SU-DHL-6 (cell line): ENCODE measurements around the gene APRT.
"Not testable (repeated sequence)": the region's sequence is repeated elsewhere in the genome, so short reads cannot be mapped to it uniquely, and the experiment has no call there.

ENCODE experiments used
- H2AFZ ChIP-seq: fragments of 200-600 bp; sonication (generic); 2 replicates; pipeline ENCODE4 v1.6.1; 2014; ENCODE audit warnings: low read depth, mild to moderate bottlenecking, moderate library complexity, mixed read lengths, antibody characterized with exemption, low read length; ENCODE audit not compliant: severe bottlenecking
- H3F3A ChIP-seq: fragments of 200-600 bp; shearing (Covaris generic); 2 replicates; pipeline ENCODE4 v1.6.0; 2016; ENCODE audit warnings: antibody characterized with exemption, mild to moderate bottlenecking; ENCODE audit not compliant: insufficient read depth
- H3K27ac ChIP-seq: fragments of 200-600 bp; sonication (generic); 2 replicates; pipeline ENCODE4 v1.5.1; 2016; ENCODE audit warnings: low read depth, mild to moderate bottlenecking, low read length, moderate library complexity, mixed read lengths
- H3K27me3 ChIP-seq: fragments of 200-600 bp; sonication (generic), shearing (Covaris generic); 2 replicates; pipeline ENCODE4 v1.6.0; 2014; ENCODE audit warnings: mild to moderate bottlenecking, low read length
- H3K36me3 ChIP-seq: fragments of 200-600 bp; sonication (generic); 2 replicates; pipeline ENCODE4 v1.6.1; 2014; ENCODE audit warnings: mild to moderate bottlenecking, low read length, mixed read lengths
- H3K4me2 ChIP-seq: fragments of 300-600, 200-600 bp; shearing (Covaris generic), sonication (generic); 2 replicates; pipeline ENCODE4 v1.6.0; 2014; ENCODE audit warnings: low read length, low read depth, mild to moderate bottlenecking; ENCODE audit not compliant: poor library complexity, severe bottlenecking
- H3K4me3 ChIP-seq: fragments of 200-600 bp; sonication (generic); 2 replicates; pipeline ENCODE4 v1.5.1; 2014; ENCODE audit warnings: antibody characterized with exemption, low read length, mild to moderate bottlenecking, mixed read lengths; ENCODE audit not compliant: insufficient read depth, poor library complexity, severe bottlenecking
- H3K79me2 ChIP-seq: fragments of 200-600 bp; sonication (generic); 2 replicates; pipeline ENCODE4 v1.6.1; 2014; ENCODE audit warnings: mild to moderate bottlenecking, low read length, moderate library complexity; ENCODE audit not compliant: insufficient read depth
- H3K9ac ChIP-seq: fragments of 200-600 bp; sonication (generic); 2 replicates; pipeline ENCODE4 v1.7.0; 2014; ENCODE audit warnings: mild to moderate bottlenecking, low read length
- H3K9me2 ChIP-seq: fragments of 200-600 bp; sonication (generic); replicated peaks from 2 replicates; pipeline ENCODE4 v1.6.1; 2014; ENCODE audit warnings: low read length; ENCODE audit not compliant: insufficient read depth
- H3K9me3 ChIP-seq: fragments of 200-600 bp; sonication (generic); 2 replicates; pipeline ENCODE4 v1.6.1; 2014; ENCODE audit warnings: low read length, mixed read lengths; ENCODE audit not compliant: insufficient read depth
- H4K20me1 ChIP-seq: fragments of 200-600 bp; sonication (generic); 2 replicates; pipeline ENCODE4 v1.6.1; 2014; ENCODE audit warnings: low read depth, mild to moderate bottlenecking, antibody characterized with exemption, low read length, moderate library complexity, mixed read lengths
- CTCF ChIP-seq: fragments of 200-600 bp; sonication (generic); IDR thresholded peaks from one replicate; pipeline ENCODE4 v1.5.1; 2017; ENCODE audit warnings: antibody characterized with exemption, mild to moderate bottlenecking, low read length, moderate library complexity; ENCODE audit not compliant: insufficient read depth, poor library complexity, severe bottlenecking
- EZH2phosphoT487 ChIP-seq: fragments of 200-600 bp; sonication (generic), shearing (Covaris generic); conservative IDR thresholded peaks from 2 replicates; pipeline ENCODE4 v1.6.1; 2018; ENCODE audit warnings: mild to moderate bottlenecking, antibody characterized with exemption, low read length, moderate library complexity, mixed read lengths

The APRT gene

GRCh38 chr16:88792078-88792550 lies 19.6 kb downstream of the APRT start:
- Histone ChIP-seq H3K27me3 (no peaks in the 10 kb centered on the region), H2AFZ (no peak overlapping the region), H3K79me2 (no peaks in the 10 kb centered on the region), H3K9ac (no peak overlapping the region), H3K27ac (no peak overlapping the region), H3F3A (no peaks in the 10 kb centered on the region), H4K20me1 (no peaks in the 10 kb centered on the region), H3K9me3 (no peaks in the 10 kb centered on the region), H3K36me3 (no peaks in the 10 kb centered on the region), H3K4me3 (no peak overlapping the region), H3K9me2 (no peaks in the 10 kb centered on the region), H3K4me2 (no peak overlapping the region)
- TF ChIP-seq CTCF (no peak), EZH2phosphoT487 (no peak)

- Histone ChIP-seq H3K9me3 (no peaks in the 10 kb centered on the region), H3K4me3 (no peak overlapping the region), H2AFZ (no peak overlapping the region), H3K36me3 (no peaks in the 10 kb centered on the region), H3K4me2 (no peak overlapping the region), H3K27ac (no peak overlapping the region), H3F3A (no peaks in the 10 kb centered on the region), H3K79me2 (no peaks in the 10 kb centered on the region), H3K27me3 (no peaks in the 10 kb centered on the region), H4K20me1 (no peaks in the 10 kb centered on the region), H3K9me2 (no peaks in the 10 kb centered on the region), H3K9ac (no peak overlapping the region)
- TF ChIP-seq CTCF (no peak), EZH2phosphoT487 (no peak)
These were observed 21.2 kb downstream of the APRT start for GRCh38 chr16:88790312-88791211.

DNA sequence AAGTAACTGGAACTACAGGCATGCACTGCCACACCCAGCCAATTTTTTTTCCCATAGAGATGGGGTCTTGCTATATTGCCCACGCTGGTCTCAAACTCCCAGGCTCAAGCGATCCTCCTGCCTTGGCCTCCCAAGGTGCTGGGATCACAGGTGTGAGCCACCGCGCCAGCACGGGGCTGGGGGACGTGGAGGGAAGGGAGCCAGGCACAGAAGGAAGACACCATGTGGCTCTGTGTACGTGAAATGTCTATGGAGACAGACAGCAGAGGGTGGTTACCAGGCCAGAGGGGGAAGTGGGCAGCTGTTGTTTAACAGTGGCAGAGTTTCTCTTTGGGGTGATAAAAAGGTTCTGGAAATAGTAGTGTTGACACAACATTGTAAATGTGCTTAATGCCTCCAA lies 22.1 kb downstream of the APRT start:
- Histone ChIP-seq H3K4me2 (no peak overlapping the region), H4K20me1 (no peaks in the 10 kb centered on the region), H3K9me3 (no peaks in the 10 kb centered on the region), H3K27ac (no peak overlapping the region), H2AFZ (no peak overlapping the region), H3F3A (no peaks in the 10 kb centered on the region), H3K9me2 (no peaks in the 10 kb centered on the region), H3K79me2 (no peaks in the 10 kb centered on the region), H3K27me3 (no peaks in the 10 kb centered on the region), H3K36me3 (no peaks in the 10 kb centered on the region), H3K9ac (no peak overlapping the region), H3K4me3 (no peak overlapping the region)
- TF ChIP-seq EZH2phosphoT487 (no peak), CTCF (no peak)

DNA sequence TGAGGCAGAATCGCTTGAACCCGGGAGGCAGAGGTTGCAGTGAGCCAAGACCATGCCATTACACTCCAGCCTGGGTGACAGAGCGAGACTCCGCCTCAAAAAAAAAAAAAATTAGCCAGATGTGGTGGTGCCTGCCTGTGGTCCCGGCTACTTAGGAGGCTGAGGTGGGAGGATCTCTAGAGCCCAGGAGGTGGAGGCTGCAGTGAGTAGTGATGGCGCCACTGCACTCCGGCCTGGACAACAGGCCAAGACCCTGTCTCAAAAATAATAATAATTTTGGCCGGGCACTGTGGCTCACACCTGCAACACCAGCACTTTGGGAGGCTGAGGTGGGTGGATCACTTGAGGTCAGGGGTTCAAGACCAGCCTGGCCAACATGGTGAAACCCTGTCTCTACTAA lies 23.0 kb downstream of the APRT start:
- not testable (repeated sequence) for H3K27ac ChIP-seq, H3K4me2 ChIP-seq

More for the DNA sequence above, 23.0 kb downstream of the APRT start:
- H2AFZ ChIP-seq, H4K20me1 ChIP-seq, H3K9me2 ChIP-seq, H3K9ac ChIP-seq, H3K9me3 ChIP-seq, H3F3A ChIP-seq, H3K79me2 ChIP-seq, H3K36me3 ChIP-seq, H3K4me3 ChIP-seq, H3K27me3 ChIP-seq: not testable (repeated sequence)
